AG04450 (cell line): Measurements from ENCODE around the gene ATF1. TPM values are rescaled to one million over a fixed set of nuclear protein-coding genes. Genes with fewer than 3 reads are reported as not detected.
"Not testable (repeated sequence)": the region's sequence is repeated elsewhere in the genome, so short reads cannot be mapped to it uniquely, and the experiment has no call there.

Experiments
- CTCF ChIA-PET: fragments of 300-600, 350-600 bp; formaldehyde crosslinking; extraction: SDS; loops from one replicate; lab custom pipeline; 2022; ENCODE audit warnings: antibody characterized with exemption, inconsistent platforms; lab: Charles Lee
- POLR2A ChIA-PET: fragments of 350-600 bp; formaldehyde crosslinking; extraction: SDS; loops from one replicate; lab custom pipeline; 2021; ENCODE audit warnings: antibody characterized with exemption, inconsistent platforms; lab: Yijun Ruan, JAX
- DNase-seq: peaks from one replicate; pipeline ENCODE4 v3.0.0-alpha.2; 2011; ENCODE audit warnings: low read depth, low spot score
- H3K27ac ChIP-seq: one replicate; pipeline ENCODE4 v1.5.1; 2012; ENCODE audit warnings: low read depth, low read length, control low read depth
- H3K27me3 ChIP-seq: one replicate; pipeline ENCODE4 v1.6.0; 2012; ENCODE audit warnings: low read length; ENCODE audit not compliant: control insufficient read depth, insufficient read depth
- H3K4me3 ChIP-seq: 2 replicates; pipeline ENCODE4 v1.5.1; 2011; ENCODE audit warnings: mild to moderate bottlenecking, low read depth, low read length, control low read depth
- H3K9me3 ChIP-seq: 2 replicates; pipeline ENCODE4 v1.5.1; 2012; ENCODE audit warnings: low read length; ENCODE audit not compliant: control insufficient read depth, insufficient read depth
- polyA plus RNA-seq: library from polyadenylated mRNA; depleted of rRNA; stranded (reverse); fragments of >200 nt; gene quantifications from 2 replicates; pipeline ENCODE4 v1.2.3, GENCODE V29; 2011
- TF ChIP-seq, protein P1 (sequence below): IDR thresholded peaks from 2 replicates; pipeline ENCODE4 v1.5.1; 2011; ENCODE audit warnings: low read depth, low read length, control low read depth, inconsistent platforms

Gene ATF1
- polyA plus RNA-seq, 1 experiment: 63.1 TPM

DNA sequence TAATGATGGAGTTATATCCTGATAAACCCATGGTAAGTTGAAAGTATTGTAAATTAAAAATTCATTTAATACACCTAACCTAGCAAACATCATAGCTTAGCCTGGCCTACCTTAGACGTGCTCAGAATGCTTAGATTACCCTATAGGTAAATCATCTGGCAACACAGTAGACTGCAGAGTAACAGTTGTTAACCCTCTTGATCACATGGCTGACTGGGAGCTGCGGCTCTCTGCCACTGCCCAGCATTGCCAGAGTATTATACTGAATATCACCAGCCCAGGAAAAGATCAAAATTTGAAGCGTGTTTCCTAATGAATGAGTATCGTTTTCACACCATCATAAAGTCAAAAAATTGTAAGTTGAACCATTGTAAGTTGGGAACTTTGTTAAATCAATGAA, 61.0 kb downstream of the ATF1 start:
- no peak for DNase-seq
- Histone ChIP-seq H3K9me3 (no peaks in the 10 kb centered on the region), H3K27me3 (no peaks in the 10 kb centered on the region), H3K4me3 (no peak overlapping the region), H3K27ac (no peak overlapping the region)
- TF ChIP-seq, protein P1, sequence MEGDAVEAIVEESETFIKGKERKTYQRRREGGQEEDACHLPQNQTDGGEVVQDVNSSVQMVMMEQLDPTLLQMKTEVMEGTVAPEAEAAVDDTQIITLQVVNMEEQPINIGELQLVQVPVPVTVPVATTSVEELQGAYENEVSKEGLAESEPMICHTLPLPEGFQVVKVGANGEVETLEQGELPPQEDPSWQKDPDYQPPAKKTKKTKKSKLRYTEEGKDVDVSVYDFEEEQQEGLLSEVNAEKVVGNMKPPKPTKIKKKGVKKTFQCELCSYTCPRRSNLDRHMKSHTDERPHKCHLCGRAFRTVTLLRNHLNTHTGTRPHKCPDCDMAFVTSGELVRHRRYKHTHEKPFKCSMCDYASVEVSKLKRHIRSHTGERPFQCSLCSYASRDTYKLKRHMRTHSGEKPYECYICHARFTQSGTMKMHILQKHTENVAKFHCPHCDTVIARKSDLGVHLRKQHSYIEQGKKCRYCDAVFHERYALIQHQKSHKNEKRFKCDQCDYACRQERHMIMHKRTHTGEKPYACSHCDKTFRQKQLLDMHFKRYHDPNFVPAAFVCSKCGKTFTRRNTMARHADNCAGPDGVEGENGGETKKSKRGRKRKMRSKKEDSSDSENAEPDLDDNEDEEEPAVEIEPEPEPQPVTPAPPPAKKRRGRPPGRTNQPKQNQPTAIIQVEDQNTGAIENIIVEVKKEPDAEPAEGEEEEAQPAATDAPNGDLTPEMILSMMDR: no peak
- ChIA-PET CTCF (interaction anchor here (0.5 to 5.7 kb wide), 16 partner anchors 10 to 516 kb away, joined by 3 to 160 read pairs (median 6); partner anchors contain the start of genes LETMD1 and SLC11A2), POLR2A (interaction anchor here (0.6 to 1.7 kb wide), 7 partner anchors 26 to 502 kb away, joined by 3 to 12 read pairs (median 5); partner anchors contain the start of genes CSRNP2 and SLC11A2)

DNA sequence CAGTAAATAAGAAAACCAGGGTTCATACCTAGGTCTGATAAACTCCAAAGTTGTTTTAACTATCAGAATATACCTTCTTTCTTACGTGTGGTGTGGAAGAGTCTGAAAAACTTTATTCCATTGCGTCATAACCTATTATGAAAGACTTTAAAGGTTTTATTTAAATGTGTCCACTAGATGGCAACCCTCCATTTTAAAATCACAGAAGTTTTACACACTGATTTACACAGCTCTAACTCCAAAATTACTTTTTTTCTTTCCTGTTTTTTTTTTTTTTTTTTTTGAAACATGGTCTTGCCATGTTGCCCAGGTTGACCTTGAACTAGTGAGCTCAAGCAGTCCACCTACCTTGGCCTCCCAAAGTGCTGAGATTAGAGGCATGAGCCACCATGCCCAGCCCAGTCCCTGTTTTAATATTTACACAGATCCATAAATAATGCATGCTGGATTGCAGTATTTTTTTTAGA, 61.5 kb downstream of the ATF1 start:
- no peaks in the 10 kb centered on the region for H3K27me3 ChIP-seq
- DNase-seq: peak; percentile 50
- no peak overlapping the region for H3K27ac ChIP-seq
- ChIA-PET POLR2A (interaction anchor here (0.6 to 1.7 kb wide), 7 partner anchors 26 to 501 kb away, joined by 3 to 12 read pairs (median 5); partner anchors contain the start of genes CSRNP2 and SLC11A2), CTCF (interaction anchor here (0.6 to 5.7 kb wide), 31 partner anchors 9 to 1294 kb away, joined by 3 to 160 read pairs (median 4); partner anchors contain the start of genes LETMD1 and SMAGP)
- H3K9me3 ChIP-seq: no peaks in the 10 kb centered on the region
- H3K4me3 ChIP-seq: no peak overlapping the region
- TF ChIP-seq, protein P1: peak; percentile 37

DNA sequence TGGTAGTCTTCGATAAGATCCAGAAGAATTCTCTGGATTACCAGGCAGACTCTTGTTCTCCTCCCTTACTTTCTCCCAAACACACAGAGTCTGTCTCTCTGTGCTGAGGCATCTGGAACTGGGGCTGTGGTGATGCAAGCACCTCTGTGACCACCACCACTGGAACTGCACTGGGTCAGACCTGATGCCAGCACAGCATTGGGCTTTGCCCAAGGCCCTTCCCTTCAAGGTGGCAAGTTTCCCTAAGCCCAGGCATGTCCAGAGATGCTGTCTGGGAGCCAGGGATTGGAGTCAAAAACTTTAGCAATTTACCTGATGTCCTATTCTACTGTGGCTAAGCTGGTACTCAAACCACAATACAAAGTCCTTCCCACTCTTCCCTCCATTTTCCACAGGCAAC, 64.2 kb downstream of the ATF1 start:
- no peak for DNase-seq
- ChIA-PET CTCF (interaction anchor here (5.7 kb wide), 1 partner anchor 159 kb away, joined by 160 read pairs; no protein-coding TSS in a partner anchor), POLR2A (interaction anchor here (0.6 kb wide), 1 partner anchor 165 kb away, joined by 9 read pairs; no protein-coding TSS in a partner anchor)

DNA sequence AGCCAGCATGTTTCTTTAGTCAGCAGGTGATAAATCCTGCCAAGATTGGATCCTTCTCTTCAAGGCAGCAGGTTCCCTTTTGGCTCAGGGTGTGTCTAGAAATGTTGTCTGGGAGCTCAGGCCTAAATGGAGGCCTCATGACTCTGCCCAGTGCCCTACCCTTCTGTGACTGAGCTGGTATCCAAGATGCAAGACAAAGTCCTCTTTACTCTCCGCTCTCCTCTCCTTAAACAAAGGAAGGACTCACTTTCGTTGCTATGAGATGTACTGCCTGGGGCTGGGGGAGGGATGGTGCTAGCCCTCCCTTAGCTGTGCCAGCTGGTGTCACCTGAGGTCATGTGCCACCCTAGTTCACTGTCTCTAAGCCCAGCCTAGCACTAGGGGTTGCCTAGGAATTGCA, 65.0 kb downstream of the ATF1 start:
- no peak overlapping the region for H3K27ac ChIP-seq
- ChIA-PET POLR2A (interaction anchor here (0.6 kb wide), 1 partner anchor 164 kb away, joined by 9 read pairs; no protein-coding TSS in a partner anchor), CTCF (interaction anchor here (5.7 kb wide), 1 partner anchor 158 kb away, joined by 160 read pairs; no protein-coding TSS in a partner anchor)
- no peak for DNase-seq
- TF ChIP-seq, protein P1: no peak
- peaks cover 2% of the 10 kb centered on the region; the same call in 1 of the 2 replicates for H3K9me3 ChIP-seq
- no peak overlapping the region for H3K4me3 ChIP-seq
- no peaks in the 10 kb centered on the region for H3K27me3 ChIP-seq

More for the DNA sequence above, 64.2 kb downstream of the ATF1 start:
- Histone ChIP-seq H3K9me3 (no peaks in the 10 kb centered on the region), H3K27me3 (no peaks in the 10 kb centered on the region), H3K4me3 (no peak overlapping the region), H3K27ac (no peak overlapping the region)
- TF ChIP-seq, protein P1: no peak

DNA sequence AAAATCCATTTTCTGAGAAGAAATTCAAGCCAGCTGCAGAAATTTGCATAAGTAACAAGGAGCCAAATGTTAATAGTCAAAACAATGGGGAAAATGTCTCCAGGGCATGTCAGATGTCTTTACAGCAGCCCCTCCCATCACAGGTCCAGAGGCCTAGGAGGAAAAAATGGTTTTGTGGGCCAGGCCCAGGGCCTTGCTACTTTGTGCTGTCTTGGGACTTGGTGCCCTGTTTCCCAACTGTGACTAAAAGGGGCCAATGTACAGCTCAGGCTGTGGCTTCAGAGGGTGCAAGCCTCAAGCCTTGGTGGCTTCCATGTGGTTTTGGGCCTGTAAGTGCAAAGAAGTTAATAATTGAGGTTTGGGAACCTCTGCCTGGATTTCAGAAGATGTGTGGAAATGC, 69.9 kb downstream of the ATF1 start:
- H3K9me3 ChIP-seq, H3K27ac ChIP-seq, DNase-seq, POLR2A ChIA-PET, H3K4me3 ChIP-seq, H3K27me3 ChIP-seq: not testable (repeated sequence)
- CTCF ChIA-PET: interaction anchor here (0.6 kb wide), 1 partner anchor 28 kb away, joined by 3 read pairs; no protein-coding TSS in a partner anchor
